Raji (cell line): ENCODE measurements around the gene INTS3.

Source experiments
- POLR2A ChIP-seq: IDR thresholded peaks from 2 replicates; pipeline ENCODE4 v1.6.1; 2011; ENCODE audit warnings: low read depth, low read length, control low read depth; ENCODE audit not compliant: insufficient read depth

Gene INTS3

DNA sequence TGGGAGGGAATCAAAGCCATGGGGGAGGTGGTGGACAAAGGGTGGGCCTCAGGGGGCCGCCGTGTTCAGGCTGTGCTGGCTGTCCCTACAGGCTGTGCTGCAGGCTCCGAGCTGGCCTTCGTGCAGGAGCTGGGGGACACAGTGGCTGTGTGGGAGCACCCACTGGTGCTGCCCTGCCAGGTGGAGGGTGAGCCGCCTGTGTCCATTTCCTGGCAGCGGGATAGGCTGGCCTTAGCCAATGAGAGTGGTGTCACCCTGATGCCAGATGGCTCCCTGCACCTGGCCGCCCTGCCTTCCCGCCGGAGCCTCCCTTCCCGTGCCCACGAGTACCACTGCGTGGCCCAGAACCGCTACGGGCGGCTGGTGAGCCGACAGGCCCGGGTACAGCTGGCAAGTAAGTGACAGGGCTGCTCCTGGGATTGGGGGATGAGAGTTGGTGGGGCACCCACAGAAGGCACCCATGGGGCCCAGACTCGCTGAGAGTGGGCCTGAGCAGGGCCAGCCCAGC is 67.5 kb downstream of the INTS3 start:
- TF ChIP-seq POLR2A: no peak

DNA sequence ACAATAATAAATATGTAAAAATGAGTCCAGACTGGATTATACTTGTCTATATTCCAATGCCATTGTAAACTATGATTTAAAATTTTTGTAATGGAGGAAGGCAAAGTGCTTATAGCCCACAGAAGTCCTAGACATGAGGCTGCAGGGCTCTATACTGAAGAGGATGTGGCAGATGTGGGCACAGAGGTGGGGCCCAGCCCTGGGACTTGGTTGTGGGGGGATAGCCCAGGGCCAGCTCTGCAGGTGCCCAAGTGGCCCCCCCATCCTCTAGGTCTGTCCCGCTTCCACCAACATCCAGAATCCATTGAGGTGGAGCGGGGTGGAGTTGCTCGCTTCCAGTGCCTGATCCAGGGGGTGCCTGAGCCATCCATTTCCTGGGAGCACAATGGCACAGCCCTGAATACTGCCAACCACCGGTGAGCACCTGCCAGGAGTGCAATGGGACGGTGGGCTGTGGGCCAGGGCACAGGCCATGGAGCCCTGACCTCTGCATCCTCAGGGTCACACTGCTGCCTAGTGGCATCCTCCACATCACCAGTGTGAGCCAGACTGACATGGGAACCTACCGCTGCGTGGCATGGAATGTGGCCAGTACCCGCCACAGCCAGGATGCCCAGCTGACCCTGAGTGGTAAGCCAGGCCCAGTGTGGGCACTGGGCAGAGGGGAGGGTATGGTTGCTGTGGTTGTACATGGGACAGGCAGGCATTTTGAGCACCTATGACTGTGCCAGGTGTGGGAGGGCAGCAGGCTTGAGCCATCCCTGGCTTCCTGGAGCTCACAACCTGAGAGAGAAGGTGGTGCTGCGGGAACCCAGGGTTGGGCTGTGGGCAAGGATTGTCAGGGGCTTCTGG is 68.3 kb downstream of the INTS3 start:
- no peak for TF ChIP-seq POLR2A

DNA sequence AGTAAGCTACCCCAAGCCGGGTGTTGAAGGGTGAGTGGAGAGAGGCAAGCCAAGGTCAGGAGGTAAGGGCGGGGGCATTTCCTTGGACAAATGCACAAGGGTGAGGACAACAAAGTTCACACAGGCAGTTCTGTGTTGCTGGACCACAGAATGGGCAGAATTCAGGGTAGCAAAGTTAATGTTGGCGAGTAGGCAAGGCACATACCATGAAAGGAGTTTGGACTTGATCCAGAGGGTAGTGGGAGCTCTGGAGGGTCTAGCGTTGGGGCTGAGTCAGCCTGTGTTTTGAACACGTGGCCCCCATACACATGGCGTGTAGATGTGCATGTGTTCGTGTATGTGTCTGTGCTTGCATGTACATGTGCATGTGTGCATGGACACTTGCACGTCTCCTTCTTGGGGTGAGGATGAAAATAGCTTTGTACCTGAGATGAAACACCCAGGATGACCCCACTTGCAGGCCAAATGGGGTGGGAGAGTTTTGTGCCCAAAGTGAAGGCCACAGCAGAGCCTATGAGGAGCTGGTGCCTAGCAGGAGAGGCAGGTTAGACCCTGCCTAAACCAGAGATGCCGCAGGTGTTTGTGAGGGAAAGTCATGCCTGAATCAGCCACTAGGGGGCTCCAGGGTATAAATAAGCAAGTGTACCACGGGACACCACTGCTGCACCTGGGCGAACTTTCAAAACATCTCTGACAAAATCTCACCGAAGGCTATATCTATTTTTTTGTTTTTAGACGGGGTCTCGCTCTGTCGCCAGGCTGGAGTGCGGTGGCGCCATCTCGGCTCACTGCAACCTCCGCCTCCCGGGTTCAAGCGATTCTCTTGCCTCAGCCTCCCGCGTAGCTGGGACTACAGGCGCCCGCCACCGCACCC is 69.2 kb downstream of the INTS3 start:
- no peak for TF ChIP-seq POLR2A

DNA sequence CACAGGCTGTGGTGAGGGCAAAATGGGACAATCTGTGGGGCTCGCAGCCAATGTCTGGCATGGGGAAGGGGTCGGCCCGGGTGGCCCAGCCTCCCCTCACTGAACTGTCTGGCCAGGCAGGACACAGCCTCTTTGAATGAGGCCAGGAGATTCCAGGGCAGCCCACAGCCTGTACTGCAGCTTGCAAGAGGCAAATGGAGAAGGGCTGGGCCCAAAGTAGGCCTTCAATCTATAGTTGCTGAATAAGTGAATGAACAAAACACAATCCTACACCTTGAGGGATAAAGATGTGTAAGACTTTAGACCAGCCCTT is 70.6 kb downstream of the INTS3 start:
- no peak for TF ChIP-seq POLR2A

GRCh38 chr1:153799016-153799415 is 71.2 kb downstream of the INTS3 start:
- no peak for TF ChIP-seq POLR2A

- no peak for TF ChIP-seq POLR2A
These were observed 72.0 kb downstream of the INTS3 start for GRCh38 chr1:153799566-153800465.

- TF ChIP-seq POLR2A: no peak
These were observed 72.7 kb downstream of the INTS3 start for GRCh38 chr1:153800516-153800915.

DNA sequence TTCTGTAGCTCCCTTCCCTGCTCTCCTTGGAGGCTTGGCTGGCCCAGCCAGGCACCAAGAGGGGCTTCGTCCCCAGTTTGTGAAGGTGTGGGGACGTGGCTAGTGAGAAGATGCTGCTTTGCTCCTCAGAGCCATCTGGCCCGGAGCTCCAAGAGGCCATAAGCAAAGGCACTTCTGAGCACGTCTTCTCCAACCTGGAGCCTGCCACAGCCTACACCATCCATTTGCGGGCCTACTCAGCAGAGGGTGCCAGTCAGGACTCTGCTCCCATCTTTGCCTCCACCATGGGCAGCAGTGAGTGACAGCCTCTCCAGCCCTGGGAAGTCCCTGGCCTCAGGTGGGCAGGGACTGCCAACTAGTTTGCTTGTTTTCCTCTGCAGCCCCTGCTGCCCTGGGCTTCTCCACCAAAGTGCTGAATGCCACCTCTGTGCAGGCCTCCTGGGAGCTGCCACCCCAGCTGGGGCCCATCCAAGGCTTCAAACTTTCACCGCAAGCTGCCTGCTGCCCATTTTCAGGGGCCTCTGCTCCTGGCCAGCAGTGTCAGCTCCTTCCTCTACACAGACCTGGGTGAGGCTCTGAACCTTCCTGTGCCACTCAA is 73.3 kb downstream of the INTS3 start:
- no peak for TF ChIP-seq POLR2A

DNA sequence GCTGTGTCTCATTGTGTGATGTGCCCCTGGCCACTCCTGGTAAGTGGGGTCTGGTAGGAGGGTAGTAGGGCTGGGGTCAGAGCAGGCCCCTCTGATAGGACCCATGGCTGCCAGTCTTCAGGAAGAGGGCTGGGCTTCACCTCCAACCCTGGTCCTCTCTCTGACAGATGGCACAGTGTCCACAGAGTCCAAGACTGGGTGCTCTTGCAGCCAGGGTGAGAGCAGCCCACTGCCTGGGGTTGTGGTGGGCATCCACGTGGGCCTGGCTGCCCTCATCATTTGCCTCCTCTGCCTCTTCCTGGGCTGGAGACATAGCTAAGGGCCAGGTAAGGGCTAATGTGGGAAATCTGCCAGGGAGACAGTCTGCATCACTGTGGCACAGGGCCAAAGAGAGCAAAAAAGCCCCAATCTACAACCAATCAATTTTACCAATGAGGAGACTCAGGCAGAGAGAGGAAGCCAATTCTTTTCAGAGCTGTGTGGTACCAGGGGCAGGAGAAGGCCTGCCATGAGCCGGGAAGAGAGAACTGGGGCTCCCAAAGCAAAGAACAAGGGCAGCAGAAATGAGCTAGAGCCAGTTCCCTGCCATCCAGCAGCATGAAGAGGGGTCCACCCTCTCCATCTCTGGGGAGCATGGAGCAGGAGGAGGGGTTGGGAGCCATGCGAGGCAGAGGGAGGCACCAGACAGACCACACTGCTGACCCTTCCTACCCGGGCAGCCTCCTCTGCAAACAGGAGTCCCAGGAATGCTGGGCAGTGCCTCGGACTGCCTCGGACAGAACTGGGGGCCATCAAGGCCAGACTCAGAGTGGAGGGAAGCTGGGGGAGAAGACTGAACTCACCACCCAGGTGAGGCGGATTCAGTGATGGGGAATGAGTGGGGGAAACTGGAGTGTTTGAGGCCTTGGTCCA is 74.2 kb downstream of the INTS3 start:
- no peak for TF ChIP-seq POLR2A

DNA sequence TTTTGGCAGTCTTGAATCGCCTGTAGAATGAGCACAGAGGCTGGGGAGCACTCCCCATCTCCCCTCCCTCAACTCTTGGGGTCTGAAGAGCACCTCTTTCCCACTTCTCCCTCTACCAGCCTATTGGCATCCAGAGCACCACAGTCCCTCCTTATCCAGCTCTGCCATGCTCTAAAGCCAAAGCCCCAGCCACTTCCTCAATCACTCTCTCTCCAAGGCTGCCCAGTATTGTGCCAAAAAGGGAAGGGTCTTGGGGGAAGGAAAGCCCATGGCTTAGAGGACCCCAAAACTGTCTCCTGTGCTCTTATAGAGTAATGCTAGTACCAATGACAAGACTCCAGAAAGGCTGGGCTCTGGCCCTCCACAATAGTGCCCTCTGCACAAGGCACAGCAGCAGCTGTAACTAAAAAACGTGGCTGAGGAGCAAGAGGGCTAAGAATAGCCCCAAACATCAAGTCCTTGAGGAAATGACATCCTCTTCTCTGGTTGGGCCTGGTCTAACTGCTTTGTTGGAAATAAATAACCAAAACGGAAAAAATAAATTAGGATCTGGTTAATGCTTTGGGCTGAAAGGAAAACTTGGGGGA is 75.7 kb downstream of the INTS3 start:
- TF ChIP-seq POLR2A: no peak

GRCh38 chr1:153804112-153804511 is 76.3 kb downstream of the INTS3 start:
- TF ChIP-seq POLR2A: no peak

DNA sequence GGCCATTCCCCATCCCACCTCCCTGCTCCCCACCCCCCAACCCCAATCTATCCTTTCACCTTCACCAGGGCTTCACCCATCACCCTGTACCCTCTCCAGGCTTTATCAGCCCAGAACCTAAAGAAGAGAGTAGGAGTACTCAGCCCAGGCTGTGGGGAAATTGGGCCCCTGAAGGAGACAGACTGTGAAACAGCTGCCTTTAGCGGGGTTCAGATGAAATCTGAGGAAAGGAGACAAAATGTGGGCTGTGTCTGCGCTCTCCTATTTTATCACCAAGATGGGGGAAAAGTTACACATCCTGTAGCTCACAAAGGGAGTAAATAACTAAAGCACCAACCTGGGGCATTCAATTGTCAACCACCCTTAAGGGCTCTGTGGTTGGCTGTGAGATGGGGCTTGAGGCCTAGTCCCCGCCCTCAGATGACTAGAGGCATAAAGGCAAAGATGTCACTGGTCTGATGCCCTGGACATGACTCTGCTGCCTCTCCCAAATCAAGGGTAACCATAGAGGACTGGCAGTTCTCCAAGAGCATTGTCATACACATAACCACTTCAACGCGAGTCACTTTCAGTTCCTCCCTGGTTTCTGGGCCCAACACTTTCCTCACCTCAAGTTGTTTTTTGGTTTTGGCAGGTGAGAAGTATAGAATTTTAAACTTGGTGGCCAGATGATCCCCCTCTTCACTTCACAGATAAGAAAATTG is 77.3 kb downstream of the INTS3 start:
- no peak for TF ChIP-seq POLR2A
